GM23338 (cell line): ENCODE measurements around the gene PHKB. TPM values are rescaled to one million over a fixed set of nuclear protein-coding genes. Genes with fewer than 3 reads are reported as not detected.

Experiments used
- ATAC-seq: fragments of 200-7000 bp; cut with Tn5 transposase; 3 replicates; pipeline ENCODE4 v1.9.1; 2020
- DNase-seq: peaks from one replicate; pipeline ENCODE4 v3.0.0-alpha.2; 2015; ENCODE audit warnings: low spot score
- H2AFZ ChIP-seq: fragments of 200-600 bp; sonication (generic); 2 replicates; pipeline ENCODE4 v1.8.0; 2016; ENCODE audit warnings: antibody characterized with exemption, mild to moderate bottlenecking, moderate library complexity
- H3F3A ChIP-seq: fragments of 200-600 bp; sonication (generic); replicated peaks from 2 replicates; pipeline ENCODE4 v1.8.0; 2017; ENCODE audit warnings: antibody characterized with exemption, mixed run types, low read depth
- H3K27ac ChIP-seq: fragments of 200-600 bp; sonication (generic); 2 replicates; pipeline ENCODE4 v1.6.1; 2016; ENCODE audit warnings: low read depth
- H3K27me3 ChIP-seq: fragments of 200-600 bp; sonication (generic); 2 replicates; pipeline ENCODE4 v1.8.0; 2016; ENCODE audit warnings: mild to moderate bottlenecking, mixed run types, moderate library complexity; ENCODE audit not compliant: insufficient read depth
- H3K36me3 ChIP-seq: fragments of 200-600 bp; sonication (generic); 2 replicates; pipeline ENCODE4 v1.8.0; 2016; ENCODE audit warnings: mild to moderate bottlenecking; ENCODE audit not compliant: insufficient read depth
- H3K4me1 ChIP-seq: fragments of 200-600 bp; sonication (generic); 2 replicates; pipeline ENCODE4 v1.8.0; 2016; ENCODE audit warnings: mild to moderate bottlenecking, moderate library complexity; ENCODE audit not compliant: insufficient read depth
- H3K4me2 ChIP-seq: fragments of 200-600 bp; sonication (generic); 2 replicates; pipeline ENCODE4 v1.7.1; 2017; ENCODE audit warnings: mixed run types
- H3K4me3 ChIP-seq: fragments of 200-600 bp; sonication (generic); 2 replicates; pipeline ENCODE4 v1.6.1; 2016; ENCODE audit warnings: mixed run types
- H3K79me2 ChIP-seq: fragments of 200-600 bp; sonication (generic); replicated peaks from 2 replicates; pipeline ENCODE4 v1.8.0; 2017; ENCODE audit warnings: mild to moderate bottlenecking; ENCODE audit not compliant: insufficient read depth
- H3K9me2 ChIP-seq: fragments of 200-600 bp; sonication (generic); 2 replicates; pipeline ENCODE4 v1.8.0; 2017; ENCODE audit not compliant: insufficient read depth
- H4K20me1 ChIP-seq: fragments of 200-600 bp; sonication (generic); replicated peaks from 2 replicates; pipeline ENCODE4 v1.8.0; 2017; ENCODE audit warnings: mild to moderate bottlenecking; ENCODE audit not compliant: insufficient read depth
- H3K27ac Mint-ChIP-seq: 2 replicates; pipeline ENCODE4 v1.8.0; 2020; ENCODE audit warnings: inconsistent platforms, mild to moderate bottlenecking, moderate library complexity, mixed read lengths
- H3K27me3 Mint-ChIP-seq: 3 replicates; pipeline ENCODE4 v1.8.0; 2022; ENCODE audit warnings: low read depth, mild to moderate bottlenecking, moderate library complexity, mixed read lengths, inconsistent platforms; ENCODE audit not compliant: insufficient read depth, poor library complexity
- H3K36me3 Mint-ChIP-seq: 3 replicates; pipeline ENCODE4 v1.8.0; 2021; ENCODE audit warnings: low read depth, mild to moderate bottlenecking, inconsistent platforms, moderate library complexity, mixed read lengths
- H3K4me1 Mint-ChIP-seq: 3 replicates; pipeline ENCODE4 v1.8.0; 2020; ENCODE audit warnings: mild to moderate bottlenecking, inconsistent platforms, mixed read lengths
- H3K4me3 Mint-ChIP-seq: 3 replicates; pipeline ENCODE4 v1.8.0; 2021; ENCODE audit warnings: moderate library complexity, mild to moderate bottlenecking, inconsistent platforms, mixed read lengths
- H3K9me3 Mint-ChIP-seq: 3 replicates; pipeline ENCODE4 v1.8.0; 2020; ENCODE audit warnings: moderate library complexity, mild to moderate bottlenecking, inconsistent platforms, mixed read lengths
- CREB1 ChIP-seq: fragments of 250-450 bp; sonication (Bioruptor Pico); IDR thresholded peaks from 2 replicates; pipeline ENCODE4 v1.5.0; 2020; ENCODE audit warnings: low read depth, mild to moderate bottlenecking, moderate library complexity
- EZH2 ChIP-seq: fragments of 200-600 bp; sonication (generic); IDR thresholded peaks from one replicate; pipeline ENCODE4 v1.8.0; 2017; ENCODE audit warnings: antibody characterized with exemption, mild to moderate bottlenecking, low read depth; ENCODE audit not compliant: unreplicated experiment
- EZH2phosphoT487 ChIP-seq: fragments of 200-600 bp; sonication (generic); IDR thresholded peaks from one replicate; pipeline ENCODE4 v1.8.1; 2018; ENCODE audit warnings: antibody characterized with exemption; ENCODE audit not compliant: unreplicated experiment
- JUNB ChIP-seq: IDR thresholded peaks from one replicate; pipeline ENCODE4 v1.6.1; 2016; ENCODE audit warnings: antibody characterized with exemption; ENCODE audit not compliant: unreplicated experiment
- NANOG ChIP-seq: IDR thresholded peaks from 2 replicates; pipeline ENCODE4 v1.6.1; 2016; ENCODE audit warnings: antibody characterized with exemption, borderline replicate concordance
- POLR2AphosphoS5 ChIP-seq: IDR thresholded peaks from 2 replicates; pipeline ENCODE4 v1.6.1; 2016; ENCODE audit warnings: antibody characterized with exemption, low read depth
- STAT1 ChIP-seq: IDR thresholded peaks from one replicate; pipeline ENCODE4 v1.6.1; 2016; ENCODE audit warnings: antibody characterized with exemption; ENCODE audit not compliant: unreplicated experiment
- ZNF114 ChIP-seq: fragments of 250-450 bp; sonication (Bioruptor Pico); IDR thresholded peaks from 2 replicates; pipeline ENCODE4 v1.5.0; 2020; ENCODE audit warnings: mild to moderate bottlenecking, moderate library complexity
- ZNF331 ChIP-seq: fragments of 250-450 bp; sonication (Bioruptor Pico); IDR thresholded peaks from 2 replicates; pipeline ENCODE4 v1.5.0; 2020; ENCODE audit warnings: low read depth, mild to moderate bottlenecking, moderate library complexity
- polyA plus RNA-seq: library from polyadenylated mRNA; unstranded; fragments of >200 nt; fragmentation: Nextera tagmentation; extraction: Ambion mirVana; gene quantifications from 2 replicates; pipeline ENCODE4 v1.2.1, GENCODE V29; 2016
- total RNA-seq: library from RNA; depleted of rRNA; stranded (reverse); fragments of >200 nt; shearing (Covaris generic); gene quantifications from 2 replicates; pipeline ENCODE4 v1.2.3, GENCODE V29; 2014
- TF ChIP-seq, protein P1 (sequence below), 2 experiments: fragments of 200-600 bp in 1 of 2; sonication (generic) in 1 of 2; conservative IDR thresholded peaks; 2 replicates each; pipeline versions ENCODE4 v1.5.1 to v1.6.1; 2016 to 2017; ENCODE audit warnings: antibody characterized with exemption in 2 of 2, low read depth in 2 of 2, mild to moderate bottlenecking in 2 of 2, moderate library complexity in 1 of 2
- TF ChIP-seq, protein P2 (sequence below): IDR thresholded peaks from one replicate; pipeline ENCODE4 v1.6.1; 2018; ENCODE audit warnings: antibody characterized with exemption; ENCODE audit not compliant: unreplicated experiment
- TF ChIP-seq, protein P3 (sequence below): fragments of 250-450 bp; sonication (Bioruptor Pico); IDR thresholded peaks from 2 replicates; pipeline ENCODE4 v1.5.0; 2020; ENCODE audit warnings: mild to moderate bottlenecking, moderate library complexity
- TF ChIP-seq, protein P4 (sequence below): IDR thresholded peaks from 2 replicates; pipeline ENCODE4 v1.6.1; 2016; ENCODE audit warnings: antibody characterized with exemption

Gene PHKB
- total and polyA plus RNA-seq, 2 experiments from 2014 or later: 20.3 to 57.3 TPM

DNA sequence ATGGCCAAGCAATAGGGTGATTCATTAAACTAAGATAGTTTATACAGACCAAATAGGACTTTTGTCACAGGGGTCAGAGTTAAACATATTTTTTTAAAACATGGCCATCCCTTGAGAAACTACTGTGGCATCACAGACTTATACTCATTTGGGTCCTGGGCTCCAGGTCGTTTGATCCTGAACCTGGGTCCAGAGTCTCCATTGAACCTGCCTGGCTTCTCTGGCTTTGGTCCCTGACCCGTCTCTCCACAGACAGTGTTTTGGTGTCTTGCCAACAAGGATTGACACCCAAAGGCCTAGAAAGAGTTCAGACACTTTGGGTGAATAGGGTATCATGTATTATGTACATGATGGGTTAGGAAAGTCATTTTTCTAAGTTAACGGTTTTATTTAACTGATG lies 236.7 kb downstream of the PHKB start:
- Histone ChIP-seq H3K4me1 (peaks cover 35% of the 10 kb centered on the region), H3K79me2 (no peaks in the 10 kb centered on the region), H3K9me2 (no peaks in the 10 kb centered on the region), H4K20me1 (no peaks in the 10 kb centered on the region), H3K4me2 (no peak overlapping the region), H2AFZ (no peak overlapping the region), H3K27ac (no peak overlapping the region), H3K36me3 (no peaks in the 10 kb centered on the region; the same call in 1 of the 2 replicates), H3F3A (no peaks in the 10 kb centered on the region), H3K27me3 (no peaks in the 10 kb centered on the region), H3K4me3 (no peak overlapping the region)
- Mint-ChIP-seq H3K9me3 (peaks cover under 1% of the 10 kb centered on the region; the same call in 2 of the 3 replicates), H3K4me3 (no peak overlapping the region), H3K36me3 (peaks cover 11% of the 10 kb centered on the region; the same call in 2 of the 3 replicates), H3K4me1 (peaks cover 26% of the 10 kb centered on the region), H3K27me3 (no peaks in the 10 kb centered on the region), H3K27ac (no peak overlapping the region)
- DNase-seq: no peak
- TF ChIP-seq EZH2phosphoT487: no peak
- TF ChIP-seq JUNB: no peak
- TF ChIP-seq CREB1 (CRISPR knock-in tag): no peak
- TF ChIP-seq, protein P1, sequence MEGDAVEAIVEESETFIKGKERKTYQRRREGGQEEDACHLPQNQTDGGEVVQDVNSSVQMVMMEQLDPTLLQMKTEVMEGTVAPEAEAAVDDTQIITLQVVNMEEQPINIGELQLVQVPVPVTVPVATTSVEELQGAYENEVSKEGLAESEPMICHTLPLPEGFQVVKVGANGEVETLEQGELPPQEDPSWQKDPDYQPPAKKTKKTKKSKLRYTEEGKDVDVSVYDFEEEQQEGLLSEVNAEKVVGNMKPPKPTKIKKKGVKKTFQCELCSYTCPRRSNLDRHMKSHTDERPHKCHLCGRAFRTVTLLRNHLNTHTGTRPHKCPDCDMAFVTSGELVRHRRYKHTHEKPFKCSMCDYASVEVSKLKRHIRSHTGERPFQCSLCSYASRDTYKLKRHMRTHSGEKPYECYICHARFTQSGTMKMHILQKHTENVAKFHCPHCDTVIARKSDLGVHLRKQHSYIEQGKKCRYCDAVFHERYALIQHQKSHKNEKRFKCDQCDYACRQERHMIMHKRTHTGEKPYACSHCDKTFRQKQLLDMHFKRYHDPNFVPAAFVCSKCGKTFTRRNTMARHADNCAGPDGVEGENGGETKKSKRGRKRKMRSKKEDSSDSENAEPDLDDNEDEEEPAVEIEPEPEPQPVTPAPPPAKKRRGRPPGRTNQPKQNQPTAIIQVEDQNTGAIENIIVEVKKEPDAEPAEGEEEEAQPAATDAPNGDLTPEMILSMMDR (conservative IDR thresholded peaks at IDR 0.05; ENCODE audit: low read depth in 2 of 2): no peak
- no peak for TF ChIP-seq NANOG
- TF ChIP-seq, protein P2, sequence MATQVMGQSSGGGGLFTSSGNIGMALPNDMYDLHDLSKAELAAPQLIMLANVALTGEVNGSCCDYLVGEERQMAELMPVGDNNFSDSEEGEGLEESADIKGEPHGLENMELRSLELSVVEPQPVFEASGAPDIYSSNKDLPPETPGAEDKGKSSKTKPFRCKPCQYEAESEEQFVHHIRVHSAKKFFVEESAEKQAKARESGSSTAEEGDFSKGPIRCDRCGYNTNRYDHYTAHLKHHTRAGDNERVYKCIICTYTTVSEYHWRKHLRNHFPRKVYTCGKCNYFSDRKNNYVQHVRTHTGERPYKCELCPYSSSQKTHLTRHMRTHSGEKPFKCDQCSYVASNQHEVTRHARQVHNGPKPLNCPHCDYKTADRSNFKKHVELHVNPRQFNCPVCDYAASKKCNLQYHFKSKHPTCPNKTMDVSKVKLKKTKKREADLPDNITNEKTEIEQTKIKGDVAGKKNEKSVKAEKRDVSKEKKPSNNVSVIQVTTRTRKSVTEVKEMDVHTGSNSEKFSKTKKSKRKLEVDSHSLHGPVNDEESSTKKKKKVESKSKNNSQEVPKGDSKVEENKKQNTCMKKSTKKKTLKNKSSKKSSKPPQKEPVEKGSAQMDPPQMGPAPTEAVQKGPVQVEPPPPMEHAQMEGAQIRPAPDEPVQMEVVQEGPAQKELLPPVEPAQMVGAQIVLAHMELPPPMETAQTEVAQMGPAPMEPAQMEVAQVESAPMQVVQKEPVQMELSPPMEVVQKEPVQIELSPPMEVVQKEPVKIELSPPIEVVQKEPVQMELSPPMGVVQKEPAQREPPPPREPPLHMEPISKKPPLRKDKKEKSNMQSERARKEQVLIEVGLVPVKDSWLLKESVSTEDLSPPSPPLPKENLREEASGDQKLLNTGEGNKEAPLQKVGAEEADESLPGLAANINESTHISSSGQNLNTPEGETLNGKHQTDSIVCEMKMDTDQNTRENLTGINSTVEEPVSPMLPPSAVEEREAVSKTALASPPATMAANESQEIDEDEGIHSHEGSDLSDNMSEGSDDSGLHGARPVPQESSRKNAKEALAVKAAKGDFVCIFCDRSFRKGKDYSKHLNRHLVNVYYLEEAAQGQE: no peak
- TF ChIP-seq ZNF331 (CRISPR knock-in tag): no peak
- TF ChIP-seq EZH2: no peak
- TF ChIP-seq, protein P3, sequence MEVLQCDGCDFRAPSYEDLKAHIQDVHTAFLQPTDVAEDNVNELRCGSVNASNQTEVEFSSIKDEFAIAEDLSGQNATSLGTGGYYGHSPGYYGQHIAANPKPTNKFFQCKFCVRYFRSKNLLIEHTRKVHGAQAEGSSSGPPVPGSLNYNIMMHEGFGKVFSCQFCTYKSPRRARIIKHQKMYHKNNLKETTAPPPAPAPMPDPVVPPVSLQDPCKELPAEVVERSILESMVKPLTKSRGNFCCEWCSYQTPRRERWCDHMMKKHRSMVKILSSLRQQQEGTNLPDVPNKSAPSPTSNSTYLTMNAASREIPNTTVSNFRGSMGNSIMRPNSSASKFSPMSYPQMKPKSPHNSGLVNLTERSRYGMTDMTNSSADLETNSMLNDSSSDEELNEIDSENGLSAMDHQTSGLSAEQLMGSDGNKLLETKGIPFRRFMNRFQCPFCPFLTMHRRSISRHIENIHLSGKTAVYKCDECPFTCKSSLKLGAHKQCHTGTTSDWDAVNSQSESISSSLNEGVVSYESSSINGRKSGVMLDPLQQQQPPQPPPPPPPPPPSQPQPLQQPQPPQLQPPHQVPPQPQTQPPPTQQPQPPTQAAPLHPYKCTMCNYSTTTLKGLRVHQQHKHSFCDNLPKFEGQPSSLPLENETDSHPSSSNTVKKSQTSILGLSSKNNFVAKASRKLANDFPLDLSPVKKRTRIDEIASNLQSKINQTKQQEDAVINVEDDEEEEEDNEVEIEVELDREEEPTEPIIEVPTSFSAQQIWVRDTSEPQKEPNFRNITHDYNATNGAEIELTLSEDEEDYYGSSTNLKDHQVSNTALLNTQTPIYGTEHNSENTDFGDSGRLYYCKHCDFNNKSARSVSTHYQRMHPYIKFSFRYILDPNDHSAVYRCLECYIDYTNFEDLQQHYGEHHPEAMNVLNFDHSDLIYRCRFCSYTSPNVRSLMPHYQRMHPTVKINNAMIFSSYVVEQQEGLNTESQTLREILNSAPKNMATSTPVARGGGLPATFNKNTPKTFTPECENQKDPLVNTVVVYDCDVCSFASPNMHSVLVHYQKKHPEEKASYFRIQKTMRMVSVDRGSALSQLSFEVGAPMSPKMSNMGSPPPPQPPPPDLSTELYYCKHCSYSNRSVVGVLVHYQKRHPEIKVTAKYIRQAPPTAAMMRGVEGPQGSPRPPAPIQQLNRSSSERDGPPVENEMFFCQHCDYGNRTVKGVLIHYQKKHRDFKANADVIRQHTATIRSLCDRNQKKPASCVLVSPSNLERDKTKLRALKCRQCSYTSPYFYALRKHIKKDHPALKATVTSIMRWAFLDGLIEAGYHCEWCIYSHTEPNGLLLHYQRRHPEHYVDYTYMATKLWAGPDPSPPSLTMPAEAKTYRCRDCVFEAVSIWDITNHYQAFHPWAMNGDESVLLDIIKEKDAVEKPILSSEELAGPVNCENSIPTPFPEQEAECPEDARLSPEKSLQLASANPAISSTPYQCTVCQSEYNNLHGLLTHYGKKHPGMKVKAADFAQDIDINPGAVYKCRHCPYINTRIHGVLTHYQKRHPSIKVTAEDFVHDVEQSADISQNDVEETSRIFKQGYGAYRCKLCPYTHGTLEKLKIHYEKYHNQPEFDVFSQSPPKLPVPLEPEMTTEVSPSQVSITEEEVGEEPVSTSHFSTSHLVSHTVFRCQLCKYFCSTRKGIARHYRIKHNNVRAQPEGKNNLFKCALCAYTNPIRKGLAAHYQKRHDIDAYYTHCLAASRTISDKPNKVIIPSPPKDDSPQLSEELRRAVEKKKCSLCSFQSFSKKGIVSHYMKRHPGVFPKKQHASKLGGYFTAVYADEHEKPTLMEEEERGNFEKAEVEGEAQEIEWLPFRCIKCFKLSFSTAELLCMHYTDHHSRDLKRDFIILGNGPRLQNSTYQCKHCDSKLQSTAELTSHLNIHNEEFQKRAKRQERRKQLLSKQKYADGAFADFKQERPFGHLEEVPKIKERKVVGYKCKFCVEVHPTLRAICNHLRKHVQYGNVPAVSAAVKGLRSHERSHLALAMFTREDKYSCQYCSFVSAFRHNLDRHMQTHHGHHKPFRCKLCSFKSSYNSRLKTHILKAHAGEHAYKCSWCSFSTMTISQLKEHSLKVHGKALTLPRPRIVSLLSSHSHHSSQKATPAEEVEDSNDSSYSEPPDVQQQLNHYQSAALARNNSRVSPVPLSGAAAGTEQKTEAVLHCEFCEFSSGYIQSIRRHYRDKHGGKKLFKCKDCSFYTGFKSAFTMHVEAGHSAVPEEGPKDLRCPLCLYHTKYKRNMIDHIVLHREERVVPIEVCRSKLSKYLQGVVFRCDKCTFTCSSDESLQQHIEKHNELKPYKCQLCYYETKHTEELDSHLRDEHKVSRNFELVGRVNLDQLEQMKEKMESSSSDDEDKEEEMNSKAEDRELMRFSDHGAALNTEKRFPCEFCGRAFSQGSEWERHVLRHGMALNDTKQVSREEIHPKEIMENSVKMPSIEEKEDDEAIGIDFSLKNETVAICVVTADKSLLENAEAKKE (CRISPR knock-in tag): no peak
- TF ChIP-seq ZNF114 (CRISPR knock-in tag): no peak
- TF ChIP-seq, protein P4, sequence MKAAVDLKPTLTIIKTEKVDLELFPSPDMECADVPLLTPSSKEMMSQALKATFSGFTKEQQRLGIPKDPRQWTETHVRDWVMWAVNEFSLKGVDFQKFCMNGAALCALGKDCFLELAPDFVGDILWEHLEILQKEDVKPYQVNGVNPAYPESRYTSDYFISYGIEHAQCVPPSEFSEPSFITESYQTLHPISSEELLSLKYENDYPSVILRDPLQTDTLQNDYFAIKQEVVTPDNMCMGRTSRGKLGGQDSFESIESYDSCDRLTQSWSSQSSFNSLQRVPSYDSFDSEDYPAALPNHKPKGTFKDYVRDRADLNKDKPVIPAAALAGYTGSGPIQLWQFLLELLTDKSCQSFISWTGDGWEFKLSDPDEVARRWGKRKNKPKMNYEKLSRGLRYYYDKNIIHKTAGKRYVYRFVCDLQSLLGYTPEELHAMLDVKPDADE: no peak
- TF ChIP-seq POLR2AphosphoS5: no peak
- no peak for TF ChIP-seq STAT1
- ATAC-seq: no peak
